Progenitor cell of endocrine pancreas (in vitro differentiated cells): ENCODE results near the gene ACACB. TPM values are rescaled to one million over a fixed set of nuclear protein-coding genes. Genes with fewer than 3 reads are reported as not detected.

ENCODE experiments used
- DNase-seq: peaks from one replicate; pipeline ENCODE4 v3.0.0; 2021; ENCODE audit warnings: low spot score; ENCODE audit not compliant: unreplicated experiment
- H3K27ac Mint-ChIP-seq: 2 replicates; pipeline ENCODE4 v1.8.0; 2021; ENCODE audit warnings: mild to moderate bottlenecking, moderate library complexity, mixed read lengths
- H3K27me3 Mint-ChIP-seq: 2 replicates; pipeline ENCODE4 v1.8.0; 2021; ENCODE audit warnings: mixed read lengths
- H3K36me3 Mint-ChIP-seq: 2 replicates; pipeline ENCODE4 v1.8.0; 2022; ENCODE audit warnings: mixed read lengths; ENCODE audit not compliant: insufficient read depth
- H3K4me1 Mint-ChIP-seq: 2 replicates; pipeline ENCODE4 v1.8.0; 2021; ENCODE audit warnings: low read depth, mixed read lengths
- H3K4me3 Mint-ChIP-seq: 2 replicates; pipeline ENCODE4 v1.8.0; 2021; ENCODE audit warnings: low read depth, mild to moderate bottlenecking, moderate library complexity, mixed read lengths
- H3K9me3 Mint-ChIP-seq: 2 replicates; pipeline ENCODE4 v1.8.0; 2021; ENCODE audit warnings: low read depth, mixed read lengths
- CTCF ChIP-seq: fragments of 200-600 bp; sonication (generic); IDR thresholded peaks from one replicate; pipeline ENCODE4 v1.5.0; 2021; ENCODE audit warnings: antibody characterized with exemption, mild to moderate bottlenecking; ENCODE audit not compliant: unreplicated experiment
- total RNA-seq: library from RNA; stranded (reverse); gene quantifications from 2 replicates; pipeline ENCODE4 v1.2.1, GENCODE V29; 2021

The ACACB gene
- total RNA-seq, 1 donor from 2014 or later: 47.3 TPM

GRCh38 chr12:109289551-109289950 lies 173.2 kb downstream of the ACACB start:
- Mint-ChIP-seq H3K9me3 (no peaks in the 10 kb centered on the region), H3K27me3 (peaks cover 5% of the 10 kb centered on the region), H3K4me3 (no peak overlapping the region), H3K36me3 (no peaks in the 10 kb centered on the region), H3K4me1 (no peaks in the 10 kb centered on the region), H3K27ac (no peak overlapping the region)
- TF ChIP-seq CTCF: no peak
- no peak for DNase-seq

DNA sequence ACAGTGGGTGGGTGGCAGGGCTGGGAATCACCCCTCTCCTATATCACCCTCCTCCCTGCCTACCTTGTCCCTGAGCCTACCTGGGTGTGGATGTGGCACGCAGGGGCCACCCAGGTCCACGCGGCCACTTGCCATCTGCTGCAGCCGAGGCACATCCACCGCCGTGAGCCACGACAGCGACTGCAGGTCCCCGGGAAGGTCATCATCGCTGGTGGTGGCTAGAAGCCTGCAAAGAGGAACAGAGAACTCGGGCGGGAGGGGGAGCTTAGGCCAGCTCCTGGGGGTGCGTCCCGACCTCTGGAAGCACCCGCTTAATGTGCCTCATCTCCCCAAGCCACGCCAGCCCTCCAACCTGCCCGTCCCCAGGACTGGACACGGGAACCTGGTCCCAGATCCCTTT lies 173.7 kb downstream of the ACACB start:
- Mint-ChIP-seq H3K36me3 (no peaks in the 10 kb centered on the region), H3K4me3 (no peak overlapping the region), H3K4me1 (no peaks in the 10 kb centered on the region), H3K27me3 (peaks cover 5% of the 10 kb centered on the region), H3K27ac (no peak overlapping the region), H3K9me3 (no peaks in the 10 kb centered on the region)
- DNase-seq: no peak
- no peak for TF ChIP-seq CTCF

GRCh38 chr12:109291117-109291516 lies 174.7 kb downstream of the ACACB start:
- Mint-ChIP-seq H3K27me3 (peaks cover 10% of the 10 kb centered on the region), H3K9me3 (no peaks in the 10 kb centered on the region), H3K36me3 (no peaks in the 10 kb centered on the region), H3K27ac (no peak overlapping the region), H3K4me3 (no peak overlapping the region), H3K4me1 (no peaks in the 10 kb centered on the region)
- no peak for DNase-seq
- TF ChIP-seq CTCF: no peak

DNA sequence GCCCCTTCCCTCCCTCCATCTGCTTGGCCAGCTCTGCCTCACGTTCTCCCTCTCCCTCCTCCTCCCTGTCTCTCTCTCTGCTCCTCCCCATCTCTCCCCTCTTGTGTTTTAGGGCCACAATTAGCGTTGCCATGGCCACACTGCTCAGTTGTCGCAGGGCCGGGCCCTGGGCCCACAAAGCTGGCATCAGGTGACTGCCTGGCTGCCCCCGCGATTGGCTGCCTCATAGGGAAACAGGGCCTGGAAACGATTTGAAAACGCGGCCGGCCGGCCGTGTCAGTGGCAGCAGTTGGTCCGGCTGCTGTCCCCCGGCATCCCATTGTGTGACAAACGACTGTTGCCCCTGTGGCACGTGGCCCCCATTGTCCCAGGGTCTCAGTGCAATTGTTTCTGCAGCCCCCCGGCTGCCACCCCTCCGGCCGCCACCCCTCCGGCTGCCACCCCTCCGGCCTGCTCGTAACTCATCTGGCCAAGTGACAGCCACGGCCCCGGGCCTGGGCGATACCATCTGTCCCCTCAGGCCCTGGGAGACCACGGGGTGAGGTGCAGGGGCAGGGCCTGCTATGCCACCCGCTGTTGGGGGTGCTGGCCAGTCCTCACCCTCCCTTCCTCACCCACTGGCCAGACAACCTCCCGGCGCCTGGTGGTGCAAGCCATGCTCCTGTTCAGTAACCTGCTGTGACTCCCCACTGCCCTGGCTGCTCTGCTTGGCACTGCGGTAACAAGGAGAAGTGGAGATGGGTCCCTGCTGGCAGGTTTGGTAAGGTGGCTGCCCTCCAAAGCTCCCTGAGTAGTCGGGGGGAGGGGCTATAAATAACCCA lies 175.3 kb downstream of the ACACB start:
- Mint-ChIP-seq H3K27me3 (peaks cover 13% of the 10 kb centered on the region), H3K9me3 (no peaks in the 10 kb centered on the region), H3K4me3 (no peak overlapping the region), H3K4me1 (no peaks in the 10 kb centered on the region), H3K27ac (no peak overlapping the region), H3K36me3 (no peaks in the 10 kb centered on the region)
- DNase-seq: peak; percentile 38
- TF ChIP-seq CTCF: no peak

GRCh38 chr12:109292342-109292711 lies 175.9 kb downstream of the ACACB start:
- no peak for TF ChIP-seq CTCF
- Mint-ChIP-seq H3K4me1 (no peaks in the 10 kb centered on the region), H3K27ac (no peak overlapping the region), H3K9me3 (no peaks in the 10 kb centered on the region), H3K27me3 (peaks cover 13% of the 10 kb centered on the region), H3K36me3 (no peaks in the 10 kb centered on the region), H3K4me3 (no peak overlapping the region)
- no peak for DNase-seq
